ENCODE data around the gene TTC28. TPM values are rescaled to one million over a fixed set of nuclear protein-coding genes. Genes with fewer than 3 reads are reported as not detected.

Gene TTC28
- total RNA-seq, 1 donor from 2014 or later: 7.9 TPM

GRCh38 chr22:28658448-28658847 is 21.2 kb downstream of the TTC28 start:
- H3K4me3 Mint-ChIP-seq: no peak overlapping the region
- CTCF ChIA-PET: no interaction called here
- ATAC-seq (ENCODE audit: low read depth) (no peak), DNase-seq (no peak)
- intact Hi-C loops (cut with micrococcal nuclease): no loop called here
- no peaks in the 10 kb centered on the region for H3K4me1 Mint-ChIP-seq
- H3K27ac Mint-ChIP-seq: no peak overlapping the region
- no peak for TF ChIP-seq CTCF (IDR thresholded peaks at IDR 0.05)
- H3K27me3 Mint-ChIP-seq: peaks cover 2% of the 10 kb centered on the region
- no peaks in the 10 kb centered on the region for H3K36me3 Mint-ChIP-seq (ENCODE audit: low read depth)
- POLR2A ChIA-PET: no interaction called here
- H3K9me3 Mint-ChIP-seq: no peaks in the 10 kb centered on the region

GRCh38 chr22:28656181-28656580 is 23.5 kb downstream of the TTC28 start:
- intact Hi-C loops (cut with micrococcal nuclease): no loop called here
- ATAC-seq (ENCODE audit: low read depth): no peak

GRCh38 chr22:28650463-28650862 is 29.2 kb downstream of the TTC28 start:
- H3K27me3 Mint-ChIP-seq: peaks cover 4% of the 10 kb centered on the region
- no peak overlapping the region for H3K4me3 Mint-ChIP-seq
- no peak for TF ChIP-seq CTCF (IDR thresholded peaks at IDR 0.05)
- intact Hi-C loops (cut with micrococcal nuclease): no loop called here
- no peak overlapping the region for H3K27ac Mint-ChIP-seq
- DNase-seq: no peak
- peaks cover 3% of the 10 kb centered on the region for H3K36me3 Mint-ChIP-seq (ENCODE audit: low read depth)
- ChIA-PET POLR2A (no interaction called here), CTCF (no interaction called here)
- ATAC-seq (ENCODE audit: low read depth): no peak
- H3K4me1 Mint-ChIP-seq: no peaks in the 10 kb centered on the region
- peaks cover 3% of the 10 kb centered on the region for H3K9me3 Mint-ChIP-seq

More at GRCh38 chr22:28656181-28656580, 23.5 kb downstream of the TTC28 start:
- no peak for DNase-seq
- H3K9me3 Mint-ChIP-seq: peaks cover 3% of the 10 kb centered on the region
- no peak for TF ChIP-seq CTCF (IDR thresholded peaks at IDR 0.05)
- H3K4me3 Mint-ChIP-seq: no peak overlapping the region
- H3K27ac Mint-ChIP-seq: no peak overlapping the region
- CTCF ChIA-PET: interaction anchor here (0.6 kb wide), 1 partner anchor 258 kb away, joined by 3 read pairs; no protein-coding TSS in a partner anchor
- POLR2A ChIA-PET: no interaction called here
- no peaks in the 10 kb centered on the region for H3K4me1 Mint-ChIP-seq
- peaks cover 2% of the 10 kb centered on the region for H3K27me3 Mint-ChIP-seq
- peaks cover 3% of the 10 kb centered on the region for H3K36me3 Mint-ChIP-seq (ENCODE audit: low read depth)

GRCh38 chr22:28648792-28649191 is 30.8 kb downstream of the TTC28 start:
- ATAC-seq (ENCODE audit: low read depth) (no peak), DNase-seq (no peak)
- Mint-ChIP-seq H3K36me3 (ENCODE audit: low read depth) (peaks cover 3% of the 10 kb centered on the region), H3K27me3 (peaks cover 2% of the 10 kb centered on the region), H3K4me1 (no peaks in the 10 kb centered on the region), H3K9me3 (peaks cover 3% of the 10 kb centered on the region), H3K27ac (no peak overlapping the region), H3K4me3 (no peak overlapping the region)
- intact Hi-C loops (cut with micrococcal nuclease): no loop called here
- TF ChIP-seq CTCF (IDR thresholded peaks at IDR 0.05): no peak
- POLR2A ChIA-PET: no interaction called here
- CTCF ChIA-PET: no interaction called here

GRCh38 chr22:28647216-28647615 is 32.4 kb downstream of the TTC28 start:
- TF ChIP-seq CTCF (IDR thresholded peaks at IDR 0.05): no peak
- ChIA-PET POLR2A (no interaction called here), CTCF (no interaction called here)
- Mint-ChIP-seq H3K27me3 (peaks cover 2% of the 10 kb centered on the region), H3K4me1 (no peaks in the 10 kb centered on the region), H3K27ac (no peak overlapping the region), H3K9me3 (no peaks in the 10 kb centered on the region), H3K36me3 (ENCODE audit: low read depth) (no peaks in the 10 kb centered on the region), H3K4me3 (no peak overlapping the region)
- ATAC-seq (ENCODE audit: low read depth) (no peak), DNase-seq (no peak)
- intact Hi-C loops (cut with micrococcal nuclease): no loop called here
